ENCODE measurements around the gene SCUBE3.

The SCUBE3 gene

DNA sequence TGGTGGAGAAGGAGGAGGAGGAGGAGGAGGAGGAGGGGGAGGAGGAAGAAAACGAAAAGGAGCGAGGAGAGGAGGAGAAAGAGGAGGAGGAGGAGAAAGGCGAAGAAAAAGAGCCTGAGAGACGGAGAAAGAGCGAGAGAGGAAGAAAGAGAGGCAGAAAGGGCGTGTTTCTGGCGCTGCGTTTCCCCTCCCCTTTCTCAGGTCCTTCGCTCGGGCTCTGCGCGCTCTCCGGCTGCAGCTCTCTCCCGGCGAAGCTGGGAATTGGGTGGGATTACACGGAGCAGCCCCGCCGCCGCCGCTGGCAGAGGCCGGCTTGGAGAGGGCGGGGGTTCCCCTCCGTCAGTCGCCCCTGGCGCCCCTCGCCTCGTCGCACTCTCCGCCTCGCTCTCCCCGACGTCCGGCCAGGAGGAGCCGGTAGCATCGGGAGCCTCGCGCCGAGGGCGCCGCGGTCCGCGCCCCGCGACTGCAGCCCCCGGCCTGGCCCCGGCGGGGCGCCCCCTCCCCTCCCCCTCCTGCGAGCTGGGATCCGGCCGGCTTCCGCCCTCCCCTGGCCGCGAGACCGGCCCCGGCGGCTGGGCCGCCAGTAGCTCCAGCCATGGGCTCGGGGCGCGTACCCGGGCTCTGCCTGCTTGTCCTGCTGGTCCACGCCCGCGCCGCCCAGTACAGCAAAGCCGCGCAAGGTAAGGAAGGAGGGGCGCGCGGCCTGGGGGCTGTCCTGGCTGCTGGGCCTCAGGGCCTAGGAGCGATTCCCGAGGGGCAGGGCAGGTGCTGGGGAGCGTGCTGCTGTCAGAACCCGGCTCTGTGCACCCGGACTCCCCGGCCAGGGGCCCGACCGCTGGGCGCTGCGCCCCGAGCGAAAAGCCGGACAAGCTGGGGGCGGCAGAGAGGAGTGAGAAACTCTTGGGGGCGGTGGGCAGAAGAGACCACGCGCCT, at the start of gene SCUBE3:
SCUBE3 (plus strand) TSS at position 133 of the 933 bp plus-strand sequence; CDS start at position 596, 463 bp downstream.
- peak; percentile 65 for DNase-seq

DNA sequence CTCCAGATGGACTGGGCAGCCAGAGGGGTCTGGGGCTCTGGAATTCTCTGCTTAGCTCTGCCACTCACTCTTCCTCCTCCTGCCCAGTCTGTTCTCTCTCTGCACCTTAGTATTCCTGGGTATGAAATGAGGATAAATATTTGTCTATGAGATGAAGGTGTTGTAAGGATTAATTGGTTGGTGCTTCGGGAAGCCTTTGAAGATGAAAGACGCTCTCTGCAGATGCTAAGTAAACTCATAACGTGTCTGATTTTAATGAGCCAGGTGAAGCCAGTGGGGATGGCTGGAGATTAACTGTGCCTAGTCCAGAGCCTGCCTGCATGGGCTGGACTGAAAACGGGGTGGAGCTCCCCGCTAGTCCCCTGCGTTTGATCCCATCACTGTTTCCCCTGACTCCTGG, 49.5 kb upstream of the SCUBE3 start:
- DNase-seq: no peak

DNA sequence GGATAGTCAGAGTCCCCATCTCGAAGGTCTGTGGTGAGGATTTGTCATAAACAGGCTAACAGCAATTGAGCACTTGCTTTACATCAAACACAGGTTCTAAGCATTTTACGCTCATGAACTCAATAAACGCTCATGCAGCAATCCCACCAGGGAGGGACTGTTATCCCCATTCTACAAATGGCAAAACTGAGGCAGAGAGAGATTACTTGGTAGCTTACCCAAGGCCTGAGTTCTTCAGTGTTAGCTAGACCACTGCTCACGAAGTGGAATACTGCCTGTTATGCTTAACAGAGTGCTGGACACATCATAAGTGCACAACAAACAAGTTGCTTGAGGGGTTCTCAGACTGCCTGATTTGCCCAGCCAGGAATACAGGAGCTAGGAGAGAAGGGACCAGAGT, 48.9 kb upstream of the SCUBE3 start:
- no peak for DNase-seq

DNA sequence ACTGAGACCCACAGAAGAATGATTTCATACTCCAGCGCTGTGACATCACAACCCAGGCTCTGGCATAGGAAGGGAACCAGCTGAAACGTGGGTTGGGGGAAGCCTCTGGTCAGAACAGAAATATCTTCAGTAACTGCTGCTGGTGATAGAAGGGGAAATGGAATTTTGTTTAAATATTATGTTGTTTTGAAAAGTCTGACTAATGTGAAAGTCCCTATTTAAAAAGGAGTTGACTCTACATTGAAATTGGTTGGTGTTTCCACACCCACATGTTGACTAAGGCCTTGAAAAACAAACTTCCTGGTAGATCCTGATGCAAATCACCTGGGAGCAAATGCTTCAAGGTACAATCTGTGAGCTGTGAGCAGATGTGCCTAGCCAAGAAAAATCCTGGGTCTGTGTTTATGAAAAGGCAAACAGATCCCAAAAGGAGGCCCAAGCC, 48.1 kb upstream of the SCUBE3 start:
- no peak for DNase-seq

DNA sequence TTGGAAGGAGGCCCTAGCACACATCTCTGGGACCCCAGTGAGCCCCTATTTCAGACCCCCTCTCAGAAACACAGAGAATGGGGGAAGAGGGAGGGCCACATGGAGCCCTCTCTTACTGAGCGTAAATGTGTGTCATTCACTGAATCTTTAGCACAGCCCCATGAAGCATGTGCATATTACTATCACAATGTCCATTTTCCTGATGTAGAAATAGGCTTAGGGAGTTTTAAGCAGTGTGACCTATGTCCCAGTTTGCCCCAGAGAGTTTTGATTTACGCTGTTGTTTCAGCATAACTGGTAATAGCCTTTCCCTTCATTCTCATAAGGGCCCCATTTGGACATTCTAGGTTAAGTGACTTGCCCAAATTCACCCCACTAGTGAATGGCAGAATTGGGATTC, 47.6 kb upstream of the SCUBE3 start:
- DNase-seq: no peak

DNA sequence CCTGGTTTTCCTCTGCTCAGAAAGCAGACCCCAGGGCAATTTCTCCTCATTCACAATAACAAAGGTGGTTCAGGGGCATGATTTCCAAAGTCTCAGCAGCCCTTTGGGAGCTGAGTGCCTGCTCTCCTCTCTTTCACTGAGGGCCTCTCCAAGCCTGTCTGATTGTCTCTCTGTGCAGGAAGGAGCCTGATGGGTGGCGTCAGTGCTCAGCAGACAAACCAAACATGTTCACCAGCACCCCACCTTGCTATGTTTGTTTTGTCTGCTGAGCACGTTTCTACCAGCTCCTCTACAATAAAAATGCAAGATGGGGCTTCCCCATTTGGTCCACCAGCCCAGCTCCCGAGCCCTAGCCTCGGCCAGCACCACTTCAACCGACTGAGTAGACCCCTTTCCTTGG, 47.2 kb upstream of the SCUBE3 start:
- DNase-seq: no peak

DNA sequence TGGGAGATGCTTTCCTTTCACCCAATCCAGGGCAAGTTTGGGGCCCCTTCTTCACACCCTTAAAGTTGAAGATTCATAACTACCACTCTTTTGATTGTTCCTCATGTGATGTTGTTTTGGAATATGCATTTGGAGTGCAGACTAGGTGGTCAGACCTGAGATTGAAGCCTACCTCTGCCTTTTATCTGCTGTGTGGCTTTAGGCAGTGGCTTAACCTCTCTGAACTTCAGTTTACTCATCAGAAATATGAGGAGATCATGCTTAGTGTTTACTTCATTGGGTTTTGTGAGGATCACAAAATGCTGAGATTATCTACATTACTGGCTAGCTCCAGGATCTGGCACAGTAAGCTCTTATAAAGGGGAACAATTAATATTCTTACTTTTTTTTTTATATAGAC, 46.3 kb upstream of the SCUBE3 start:
- no peak for DNase-seq

DNA sequence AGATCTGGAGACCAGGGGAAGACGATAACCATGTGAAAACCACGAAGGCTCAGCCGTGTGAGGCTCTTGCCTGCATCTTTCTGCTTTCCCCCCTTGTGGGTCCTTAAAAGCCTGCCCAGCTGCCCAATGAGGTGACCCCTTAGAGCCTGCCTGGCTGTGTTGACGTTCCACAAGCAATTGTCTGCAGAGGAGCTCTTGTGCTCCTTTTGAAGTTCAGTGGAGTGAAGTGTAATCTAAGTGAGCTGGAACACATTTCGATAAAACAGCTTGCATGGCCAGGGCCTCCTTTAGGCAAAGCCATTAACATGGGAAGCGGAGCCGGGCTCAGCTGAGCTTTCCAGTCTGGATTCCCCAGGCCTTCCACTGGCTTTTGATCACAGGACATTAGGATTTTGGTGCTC, 45.3 kb upstream of the SCUBE3 start:
- no peak for DNase-seq

DNA sequence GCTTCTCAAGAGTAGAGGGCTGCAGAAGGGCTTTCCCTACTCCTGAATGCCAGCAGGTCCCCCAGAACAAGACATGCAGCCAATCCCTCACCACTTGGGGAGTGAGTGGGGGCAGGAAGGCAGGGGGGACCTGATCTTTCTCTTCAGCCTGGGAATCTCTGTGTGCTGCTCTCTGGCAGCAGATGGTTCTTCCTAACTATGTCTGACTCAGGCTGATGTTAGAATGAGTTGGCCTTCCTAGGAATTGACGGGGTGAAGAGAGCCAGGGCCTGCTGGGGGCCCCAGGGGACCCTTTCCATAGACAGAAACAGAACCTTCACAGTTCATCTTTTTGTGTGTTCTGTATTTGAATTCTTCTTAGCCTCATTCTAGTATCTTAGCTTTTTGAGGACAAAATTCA, 43.6 kb upstream of the SCUBE3 start:
- DNase-seq: no peak

DNA sequence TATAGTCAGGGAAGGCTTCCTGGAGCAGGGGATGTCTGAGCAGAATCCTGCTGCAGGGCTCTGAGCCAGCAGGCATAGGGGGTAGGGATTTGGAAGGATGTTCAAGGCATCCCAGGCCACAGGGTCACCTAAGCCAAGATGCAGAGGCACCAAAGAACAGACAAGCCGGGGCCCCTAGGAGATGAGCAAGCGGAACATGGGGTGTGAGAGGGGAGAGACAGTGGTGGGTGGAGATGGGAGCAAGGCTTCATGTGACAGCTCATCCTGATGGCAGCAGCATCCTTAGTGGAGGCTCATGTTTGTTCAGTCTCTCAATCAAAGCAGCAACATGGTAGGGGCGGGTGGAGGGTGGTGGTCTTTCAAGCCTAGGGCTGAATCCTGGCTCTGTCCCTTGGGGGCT, 42.9 kb upstream of the SCUBE3 start:
- no peak for DNase-seq

DNA sequence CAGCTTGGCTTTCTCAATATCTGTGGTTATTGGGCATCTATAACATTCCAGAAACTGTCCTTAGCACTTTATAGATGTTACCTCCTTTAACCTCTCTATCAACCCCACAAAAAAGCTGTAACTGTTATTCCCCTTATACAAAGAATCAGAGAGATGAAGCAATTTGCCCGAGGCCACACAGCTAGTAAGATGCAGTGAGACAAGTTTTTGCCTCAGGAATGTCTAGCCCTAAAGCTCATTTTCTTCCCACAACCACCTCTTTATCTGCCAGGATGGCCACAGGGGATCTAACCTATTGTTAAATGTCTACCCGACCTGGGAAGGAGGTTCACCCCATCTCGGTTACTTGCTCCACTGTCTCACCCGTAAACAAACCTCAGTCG, 40.7 kb upstream of the SCUBE3 start:
- DNase-seq: peak; percentile 36

DNA sequence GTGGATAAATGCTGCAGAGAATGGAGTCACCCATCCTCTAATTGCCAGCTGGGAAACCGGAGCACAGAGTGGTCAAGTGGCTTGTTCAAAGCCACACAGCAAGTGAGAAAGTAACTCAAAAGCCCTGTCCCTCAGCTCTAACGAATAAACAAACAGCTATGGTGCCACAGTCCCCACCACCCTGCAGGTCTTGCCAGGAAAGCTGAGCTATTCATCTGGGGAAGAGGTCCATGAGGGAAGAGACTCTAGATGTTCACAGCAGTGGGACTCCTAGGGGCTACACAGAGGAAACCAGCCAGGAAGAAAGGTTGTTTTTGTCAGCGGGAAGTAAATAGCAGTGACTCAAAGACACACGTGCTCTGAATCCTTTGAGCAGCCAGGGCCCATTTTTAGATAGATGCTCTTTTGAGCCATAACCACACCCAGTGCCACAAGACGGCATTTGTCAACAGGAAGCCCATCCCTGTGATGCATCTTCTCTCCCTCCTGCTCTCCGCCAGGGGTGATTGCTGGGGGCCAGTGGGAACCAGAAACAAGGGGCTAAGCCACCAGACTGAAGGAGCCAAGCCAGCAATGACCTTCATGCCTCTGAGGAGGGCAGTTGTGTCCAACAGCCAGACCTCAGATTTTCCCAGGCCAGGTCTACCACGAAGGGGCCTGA, 40.2 kb upstream of the SCUBE3 start:
- DNase-seq: peak; percentile 63

DNA sequence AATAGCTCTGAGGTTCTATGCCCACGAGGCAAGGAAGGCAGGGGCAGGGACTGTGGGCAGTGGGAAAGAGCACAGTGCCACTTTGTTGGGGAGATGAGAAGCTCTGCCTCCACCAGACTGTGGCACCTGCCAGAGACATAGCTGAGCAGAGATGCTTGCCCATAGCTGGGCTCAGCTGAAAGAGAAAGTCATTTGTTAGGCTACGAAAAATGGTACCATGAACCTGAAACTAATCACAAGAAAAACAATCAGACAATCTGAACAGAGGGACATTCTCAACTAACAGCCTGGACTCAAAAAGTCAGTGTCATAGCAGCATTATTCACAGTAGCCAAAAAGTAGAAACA, 39.7 kb upstream of the SCUBE3 start:
- no peak for DNase-seq

DNA sequence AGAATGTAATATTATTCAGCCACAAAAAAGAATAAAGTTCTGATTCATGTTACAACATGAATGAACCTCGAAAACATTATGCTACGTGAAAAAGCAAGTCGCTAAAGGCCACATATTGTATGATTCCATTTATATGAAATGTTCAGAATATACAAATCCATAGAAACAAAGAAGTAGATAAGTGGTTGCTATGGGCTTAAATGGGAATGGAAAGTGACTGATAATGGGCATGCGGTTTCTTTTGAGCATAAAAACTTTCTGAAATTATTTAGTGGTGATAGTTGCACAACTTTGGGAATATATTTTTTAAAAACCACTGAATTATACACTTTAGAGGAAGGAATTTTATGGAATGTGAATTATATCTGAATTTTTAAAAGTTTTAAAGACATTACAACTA, 39.3 kb upstream of the SCUBE3 start:
- no peak for DNase-seq

DNA sequence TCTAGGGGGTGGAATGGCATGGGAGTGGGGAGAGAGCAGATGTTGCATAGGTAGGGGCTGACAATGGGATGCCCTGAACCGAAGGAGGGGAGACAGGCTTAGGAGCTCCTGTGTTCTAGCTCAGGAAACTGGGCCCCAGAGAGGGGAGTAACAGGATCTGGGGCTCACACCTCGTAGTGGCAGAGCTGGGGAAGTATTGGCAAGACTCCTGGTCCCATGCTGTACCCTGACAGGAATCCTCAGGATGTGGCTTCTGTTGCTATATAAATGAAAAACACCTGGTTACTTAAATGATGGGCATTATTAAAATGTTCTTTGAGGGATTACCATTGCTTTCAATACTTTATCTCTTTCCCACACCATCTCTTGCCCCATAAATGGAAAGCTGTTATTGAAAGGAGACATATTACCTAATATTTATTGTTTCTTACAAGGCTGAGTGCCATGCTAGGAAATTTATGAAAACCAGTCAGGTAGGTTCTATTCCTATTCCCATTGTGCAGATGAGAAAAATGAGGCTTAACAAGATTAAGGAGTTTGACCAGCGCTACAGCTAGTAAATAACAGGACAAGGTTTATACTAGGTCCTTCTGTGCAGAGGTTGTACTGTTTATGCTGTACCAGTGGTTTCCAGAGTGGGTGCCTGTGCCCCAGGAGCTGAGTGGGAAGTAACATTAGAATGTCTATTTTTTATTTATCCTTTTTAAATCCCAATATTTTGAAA, 37.3 kb upstream of the SCUBE3 start:
- DNase-seq: no peak

DNA sequence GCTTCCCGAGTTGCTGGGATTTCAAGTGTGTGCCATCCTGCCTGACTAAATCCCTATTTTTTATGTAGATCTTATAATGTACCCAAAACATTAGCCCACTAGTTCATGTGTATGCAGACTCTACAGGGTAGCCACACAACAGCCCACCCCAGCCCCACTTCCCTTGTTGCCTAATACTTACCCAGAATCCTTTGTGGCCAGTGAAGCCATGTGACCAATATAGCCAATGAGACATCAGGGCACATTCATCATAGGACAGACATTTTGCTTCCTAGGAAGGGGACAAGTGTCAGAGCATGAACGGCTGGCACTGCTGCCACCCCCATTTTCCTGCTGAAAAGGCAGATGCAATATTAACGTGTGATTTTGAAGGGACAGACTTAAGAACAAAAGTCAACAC, 36.6 kb upstream of the SCUBE3 start:
- no peak for DNase-seq

DNA sequence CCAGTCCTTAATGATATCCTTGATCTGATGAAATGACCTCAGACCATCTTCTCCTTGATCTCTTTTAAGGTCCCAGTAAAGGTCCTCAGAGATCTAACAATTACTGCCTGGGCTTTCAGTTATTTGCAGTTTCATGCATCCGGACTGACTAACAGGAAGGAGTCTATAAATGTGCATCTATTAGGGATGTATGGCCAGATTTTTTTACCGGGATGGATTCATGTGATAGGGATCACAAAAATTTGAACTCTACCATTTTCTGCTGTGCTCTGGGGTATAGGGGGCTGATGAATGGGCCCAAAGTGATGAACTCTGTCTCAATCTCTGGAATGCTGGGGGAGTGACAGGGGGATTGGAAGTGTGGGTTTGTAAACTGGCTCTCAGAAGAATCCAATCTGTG, 36.2 kb upstream of the SCUBE3 start:
- no peak for DNase-seq

DNA sequence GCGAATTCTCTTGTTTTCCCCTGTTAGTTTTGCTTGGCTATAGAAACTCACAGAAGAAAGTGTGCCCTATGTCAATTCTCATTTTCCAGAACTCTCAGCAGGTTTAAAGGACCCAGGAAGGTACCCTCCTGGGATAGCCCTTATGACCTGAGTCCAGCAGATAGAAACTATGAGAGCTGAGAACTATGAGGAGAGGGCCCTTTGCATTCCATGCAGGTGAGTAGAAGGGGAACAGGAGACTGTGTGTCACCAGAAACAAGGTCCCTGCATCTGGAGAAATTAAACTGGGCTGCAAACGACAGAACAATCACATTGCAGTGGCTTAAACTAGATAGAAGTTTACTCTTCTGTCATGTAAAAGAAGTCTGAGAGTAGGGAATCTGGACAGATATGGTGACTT, 35.7 kb upstream of the SCUBE3 start:
- DNase-seq: no peak

DNA sequence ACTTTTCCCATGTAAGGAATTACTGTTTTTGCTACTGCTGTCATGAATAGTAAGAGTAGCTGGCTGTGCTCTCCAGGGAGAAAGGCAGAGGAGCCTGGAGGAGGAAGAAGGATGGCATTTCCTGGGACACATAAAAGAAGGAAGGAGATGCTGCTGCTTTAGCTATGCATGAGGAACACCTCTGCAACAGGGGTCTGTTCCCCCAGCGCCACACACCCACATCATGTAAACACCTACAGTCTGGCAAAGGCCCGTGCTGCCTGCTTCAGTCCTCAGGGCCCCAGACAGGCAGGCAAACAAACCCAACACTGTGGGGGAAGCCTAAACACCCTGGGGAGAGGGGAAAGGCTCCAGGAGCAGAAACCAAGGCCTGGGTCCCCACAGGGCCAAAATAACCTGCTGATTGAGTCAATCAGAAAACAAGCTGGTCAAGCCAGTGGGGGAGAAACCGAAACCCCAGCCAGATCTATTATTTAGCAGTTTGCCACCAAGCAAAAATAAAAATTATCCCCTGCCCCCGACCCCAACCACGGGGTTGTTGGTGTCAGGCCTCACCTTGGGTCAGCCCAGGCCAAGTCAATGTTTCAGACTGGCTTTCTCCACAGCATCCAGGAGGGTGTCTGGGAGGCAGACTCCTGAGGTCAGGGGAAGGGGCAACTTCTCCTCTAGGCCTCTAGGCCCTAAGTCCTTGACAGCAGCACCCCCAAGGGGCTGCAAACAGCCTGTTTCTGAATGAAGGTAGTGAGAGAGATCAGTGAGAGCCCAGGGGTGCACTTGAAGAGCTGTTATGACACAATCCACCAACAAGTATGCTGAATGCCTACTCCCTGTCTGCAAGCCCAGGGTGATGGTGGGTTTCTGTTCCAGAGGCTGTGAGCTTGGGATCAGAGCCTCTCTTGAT, 34.6 kb upstream of the SCUBE3 start:
- no peak for DNase-seq

DNA sequence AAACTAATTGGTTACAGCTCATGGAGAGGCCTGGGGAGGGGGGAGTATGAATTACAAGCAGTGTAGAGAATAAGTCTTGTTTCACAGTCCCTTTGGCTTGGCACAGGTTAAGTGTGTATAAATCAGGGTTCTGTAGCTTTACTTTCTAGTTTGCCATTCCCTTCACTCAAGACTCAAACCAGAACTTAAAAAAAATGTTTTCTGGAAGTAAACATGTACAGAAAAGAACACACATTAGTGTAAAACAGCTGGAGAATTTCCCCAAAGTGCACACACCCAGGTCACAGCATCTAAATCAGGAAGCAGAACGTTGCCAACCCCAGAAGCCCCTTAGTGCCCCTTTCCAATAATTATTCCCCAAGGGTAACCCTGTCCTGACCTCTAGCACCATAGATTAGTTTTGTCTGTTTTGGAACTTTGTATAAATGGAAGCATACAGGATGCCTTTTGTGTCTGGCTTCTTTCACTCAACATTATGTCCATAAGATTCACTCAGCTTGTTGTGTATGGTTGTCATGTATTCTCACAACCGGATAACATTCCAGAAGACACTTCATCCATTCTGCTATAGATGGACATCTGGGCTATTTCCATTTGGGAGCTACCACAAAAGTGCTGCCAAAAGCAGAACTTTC, 33.7 kb upstream of the SCUBE3 start:
- DNase-seq: no peak

DNA sequence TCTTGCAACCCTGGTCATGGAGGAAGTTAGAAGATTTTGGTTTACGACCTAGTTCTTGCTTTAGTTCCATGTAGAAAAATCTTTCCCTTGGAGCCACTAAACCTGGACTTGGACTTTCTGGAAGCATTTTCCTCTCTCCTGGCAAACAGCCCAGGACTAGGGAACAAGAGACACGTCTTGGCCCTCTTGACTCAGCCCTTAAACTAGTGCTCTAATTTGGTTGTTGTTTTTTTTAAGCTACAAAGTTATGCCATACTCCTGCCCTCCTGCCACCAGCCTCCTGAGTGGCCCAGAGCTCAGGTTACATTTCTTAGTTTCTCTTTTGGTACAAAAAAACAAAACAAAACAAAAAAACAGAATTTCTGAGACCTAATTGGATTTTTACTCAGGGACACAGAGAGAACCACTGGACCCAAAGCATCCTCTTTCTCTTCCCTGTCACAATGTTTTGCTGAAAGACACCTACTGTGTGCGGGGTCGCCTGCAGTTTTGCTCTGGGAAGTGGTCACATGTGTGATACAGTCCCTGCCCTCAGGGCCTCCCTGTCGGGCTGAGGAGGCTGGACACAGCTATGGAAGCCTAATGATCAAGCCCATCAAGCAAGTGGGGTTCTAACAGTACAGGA, 32.3 kb upstream of the SCUBE3 start:
- DNase-seq: peak; percentile 53

Data from femur (tissue), 1 donor.